SU-DHL-6 (cell line): ENCODE measurements around the gene KRT80.

Experiments used
- H2AFZ ChIP-seq: fragments of 200-600 bp; sonication (generic); 2 replicates; pipeline ENCODE4 v1.6.1; 2014; ENCODE audit warnings: low read depth, mild to moderate bottlenecking, moderate library complexity, mixed read lengths, antibody characterized with exemption, low read length; ENCODE audit not compliant: severe bottlenecking
- H3F3A ChIP-seq: fragments of 200-600 bp; shearing (Covaris generic); 2 replicates; pipeline ENCODE4 v1.6.0; 2016; ENCODE audit warnings: antibody characterized with exemption, mild to moderate bottlenecking; ENCODE audit not compliant: insufficient read depth
- H3K27ac ChIP-seq: fragments of 200-600 bp; sonication (generic); 2 replicates; pipeline ENCODE4 v1.5.1; 2016; ENCODE audit warnings: low read depth, mild to moderate bottlenecking, low read length, moderate library complexity, mixed read lengths
- H3K27me3 ChIP-seq: fragments of 200-600 bp; sonication (generic), shearing (Covaris generic); 2 replicates; pipeline ENCODE4 v1.6.0; 2014; ENCODE audit warnings: mild to moderate bottlenecking, low read length
- H3K36me3 ChIP-seq: fragments of 200-600 bp; sonication (generic); 2 replicates; pipeline ENCODE4 v1.6.1; 2014; ENCODE audit warnings: mild to moderate bottlenecking, low read length, mixed read lengths
- H3K4me2 ChIP-seq: fragments of 300-600, 200-600 bp; shearing (Covaris generic), sonication (generic); 2 replicates; pipeline ENCODE4 v1.6.0; 2014; ENCODE audit warnings: low read length, low read depth, mild to moderate bottlenecking; ENCODE audit not compliant: poor library complexity, severe bottlenecking
- H3K4me3 ChIP-seq: fragments of 200-600 bp; sonication (generic); 2 replicates; pipeline ENCODE4 v1.5.1; 2014; ENCODE audit warnings: antibody characterized with exemption, low read length, mild to moderate bottlenecking, mixed read lengths; ENCODE audit not compliant: insufficient read depth, poor library complexity, severe bottlenecking
- H3K79me2 ChIP-seq: fragments of 200-600 bp; sonication (generic); 2 replicates; pipeline ENCODE4 v1.6.1; 2014; ENCODE audit warnings: mild to moderate bottlenecking, low read length, moderate library complexity; ENCODE audit not compliant: insufficient read depth
- H3K9ac ChIP-seq: fragments of 200-600 bp; sonication (generic); 2 replicates; pipeline ENCODE4 v1.7.0; 2014; ENCODE audit warnings: mild to moderate bottlenecking, low read length
- H3K9me2 ChIP-seq: fragments of 200-600 bp; sonication (generic); replicated peaks from 2 replicates; pipeline ENCODE4 v1.6.1; 2014; ENCODE audit warnings: low read length; ENCODE audit not compliant: insufficient read depth
- H3K9me3 ChIP-seq: fragments of 200-600 bp; sonication (generic); 2 replicates; pipeline ENCODE4 v1.6.1; 2014; ENCODE audit warnings: low read length, mixed read lengths; ENCODE audit not compliant: insufficient read depth
- H4K20me1 ChIP-seq: fragments of 200-600 bp; sonication (generic); 2 replicates; pipeline ENCODE4 v1.6.1; 2014; ENCODE audit warnings: low read depth, mild to moderate bottlenecking, antibody characterized with exemption, low read length, moderate library complexity, mixed read lengths
- CTCF ChIP-seq: fragments of 200-600 bp; sonication (generic); IDR thresholded peaks from one replicate; pipeline ENCODE4 v1.5.1; 2017; ENCODE audit warnings: antibody characterized with exemption, mild to moderate bottlenecking, low read length, moderate library complexity; ENCODE audit not compliant: insufficient read depth, poor library complexity, severe bottlenecking
- EZH2phosphoT487 ChIP-seq: fragments of 200-600 bp; sonication (generic), shearing (Covaris generic); conservative IDR thresholded peaks from 2 replicates; pipeline ENCODE4 v1.6.1; 2018; ENCODE audit warnings: mild to moderate bottlenecking, antibody characterized with exemption, low read length, moderate library complexity, mixed read lengths

The KRT80 gene

GRCh38 chr12:52228931-52229330 lies 37.1 kb upstream of the KRT80 start:
- Histone ChIP-seq H3K27ac (no peak overlapping the region), H3K9me2 (no peaks in the 10 kb centered on the region), H3K79me2 (no peaks in the 10 kb centered on the region), H4K20me1 (no peaks in the 10 kb centered on the region), H3K36me3 (no peaks in the 10 kb centered on the region), H3K9me3 (no peaks in the 10 kb centered on the region), H3K27me3 (no peaks in the 10 kb centered on the region; the same call in 1 of the 2 replicates), H3F3A (no peaks in the 10 kb centered on the region), H3K4me2 (no peak overlapping the region), H3K4me3 (no peak overlapping the region), H3K9ac (no peak overlapping the region), H2AFZ (no peak overlapping the region)
- TF ChIP-seq CTCF (no peak), EZH2phosphoT487 (no peak)

GRCh38 chr12:52228366-52228765 lies 36.6 kb upstream of the KRT80 start:
- no peak overlapping the region for H3K4me3 ChIP-seq
- H2AFZ ChIP-seq = no peak overlapping the region
- H3K79me2 ChIP-seq = no peaks in the 10 kb centered on the region
- no peaks in the 10 kb centered on the region for H3F3A ChIP-seq
- no peak overlapping the region for H3K27ac ChIP-seq
- H3K9ac ChIP-seq = no peak overlapping the region
- no peaks in the 10 kb centered on the region for H3K9me3 ChIP-seq
- TF ChIP-seq CTCF = no peak
- TF ChIP-seq EZH2phosphoT487 = no peak
- no peaks in the 10 kb centered on the region for H4K20me1 ChIP-seq
- H3K27me3 ChIP-seq = no peaks in the 10 kb centered on the region; the same call in 1 of the 2 replicates
- H3K9me2 ChIP-seq = no peaks in the 10 kb centered on the region
- H3K4me2 ChIP-seq = no peak overlapping the region
- H3K36me3 ChIP-seq = no peaks in the 10 kb centered on the region

GRCh38 chr12:52227606-52228166 lies 35.9 kb upstream of the KRT80 start:
- no peak overlapping the region for H3K4me3 ChIP-seq
- no peaks in the 10 kb centered on the region for H3K79me2 ChIP-seq
- H3F3A ChIP-seq = no peaks in the 10 kb centered on the region
- TF ChIP-seq CTCF (no peak), EZH2phosphoT487 (no peak)
- no peak overlapping the region for H3K4me2 ChIP-seq
- H3K9me3 ChIP-seq = no peaks in the 10 kb centered on the region
- H2AFZ ChIP-seq = no peak overlapping the region
- no peaks in the 10 kb centered on the region for H4K20me1 ChIP-seq
- H3K9me2 ChIP-seq = no peaks in the 10 kb centered on the region
- no peaks in the 10 kb centered on the region; the same call in 1 of the 2 replicates for H3K27me3 ChIP-seq
- no peak overlapping the region for H3K27ac ChIP-seq
- no peak overlapping the region for H3K9ac ChIP-seq
- no peaks in the 10 kb centered on the region for H3K36me3 ChIP-seq
